AG20443 (cell line): ENCODE data around the gene XCL2.

Source experiments
- DNase-seq: peaks from one replicate; pipeline ENCODE4 v3.0.0; 2012; ENCODE audit warnings: low spot score, mixed read lengths

The XCL2 gene

DNA sequence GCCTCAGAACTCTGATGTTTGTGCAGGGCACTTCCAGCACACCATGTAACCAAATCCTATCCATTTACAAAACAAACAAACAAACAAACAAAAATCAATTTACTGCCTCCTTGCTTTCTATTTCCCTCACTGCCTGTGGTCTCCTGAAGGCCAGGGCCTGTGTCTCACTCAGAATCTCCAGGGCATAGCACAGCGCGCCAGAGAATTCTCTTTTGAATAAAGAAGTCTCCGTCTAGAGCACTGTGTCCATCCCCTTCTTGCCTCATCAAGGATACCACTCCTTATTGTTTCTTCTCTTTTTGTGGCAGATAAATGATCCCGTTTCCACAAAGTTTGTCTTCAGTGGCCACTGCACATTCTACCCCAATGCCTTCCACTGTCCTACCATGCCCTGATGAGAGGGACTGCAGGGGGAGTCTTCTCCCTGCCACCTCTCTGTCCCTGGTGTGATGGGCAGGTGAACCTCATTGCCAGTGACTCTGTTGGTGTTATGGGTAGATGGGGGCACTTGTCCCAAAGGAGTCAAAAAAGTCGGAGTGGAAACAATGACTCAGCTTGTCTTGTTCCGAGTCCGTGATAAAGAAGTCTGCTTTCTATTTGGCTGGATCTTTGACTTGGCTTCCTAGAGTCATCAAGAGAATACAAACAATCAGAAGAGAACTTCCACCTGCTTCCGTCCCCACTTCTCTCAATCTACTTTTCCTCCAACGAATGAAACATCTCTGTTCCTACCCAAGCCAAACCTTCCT, 30.0 kb downstream of the XCL2 start:
- DNase-seq: no peak

DNA sequence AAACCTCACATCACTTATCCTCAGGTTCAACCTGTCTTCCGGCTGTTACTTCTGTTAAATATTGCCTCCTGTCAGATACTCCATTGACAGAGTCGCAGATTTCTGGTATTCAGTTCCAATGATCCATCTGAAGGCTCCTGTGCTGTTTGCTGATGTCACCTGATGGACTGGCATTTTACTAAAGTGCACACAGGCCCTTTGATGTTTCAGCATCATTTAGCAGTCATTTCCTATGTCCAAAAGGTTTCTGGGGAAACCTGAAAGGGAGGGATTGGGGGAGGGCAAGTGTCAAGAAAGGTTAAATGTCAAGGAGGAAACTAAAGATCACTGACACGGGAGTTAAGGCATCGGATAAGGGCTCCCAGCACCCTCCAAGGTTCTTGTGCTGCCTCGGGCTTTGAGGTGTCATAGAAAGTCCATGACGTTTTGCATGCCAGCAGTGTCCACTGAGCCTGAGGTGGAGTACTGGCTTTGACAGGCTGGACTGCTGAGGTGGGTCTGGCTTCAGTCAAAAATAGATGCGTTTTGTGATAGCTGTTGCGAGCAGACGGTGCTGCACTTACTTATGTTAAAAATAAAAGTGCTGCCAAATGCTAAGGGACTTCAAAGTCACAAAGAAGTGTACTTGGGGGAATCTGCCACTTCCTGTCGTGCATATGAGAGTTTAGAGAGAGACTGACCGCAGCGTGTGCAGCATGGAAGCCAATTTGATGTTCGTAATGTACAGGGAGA, 30.8 kb downstream of the XCL2 start:
- no peak for DNase-seq

DNA sequence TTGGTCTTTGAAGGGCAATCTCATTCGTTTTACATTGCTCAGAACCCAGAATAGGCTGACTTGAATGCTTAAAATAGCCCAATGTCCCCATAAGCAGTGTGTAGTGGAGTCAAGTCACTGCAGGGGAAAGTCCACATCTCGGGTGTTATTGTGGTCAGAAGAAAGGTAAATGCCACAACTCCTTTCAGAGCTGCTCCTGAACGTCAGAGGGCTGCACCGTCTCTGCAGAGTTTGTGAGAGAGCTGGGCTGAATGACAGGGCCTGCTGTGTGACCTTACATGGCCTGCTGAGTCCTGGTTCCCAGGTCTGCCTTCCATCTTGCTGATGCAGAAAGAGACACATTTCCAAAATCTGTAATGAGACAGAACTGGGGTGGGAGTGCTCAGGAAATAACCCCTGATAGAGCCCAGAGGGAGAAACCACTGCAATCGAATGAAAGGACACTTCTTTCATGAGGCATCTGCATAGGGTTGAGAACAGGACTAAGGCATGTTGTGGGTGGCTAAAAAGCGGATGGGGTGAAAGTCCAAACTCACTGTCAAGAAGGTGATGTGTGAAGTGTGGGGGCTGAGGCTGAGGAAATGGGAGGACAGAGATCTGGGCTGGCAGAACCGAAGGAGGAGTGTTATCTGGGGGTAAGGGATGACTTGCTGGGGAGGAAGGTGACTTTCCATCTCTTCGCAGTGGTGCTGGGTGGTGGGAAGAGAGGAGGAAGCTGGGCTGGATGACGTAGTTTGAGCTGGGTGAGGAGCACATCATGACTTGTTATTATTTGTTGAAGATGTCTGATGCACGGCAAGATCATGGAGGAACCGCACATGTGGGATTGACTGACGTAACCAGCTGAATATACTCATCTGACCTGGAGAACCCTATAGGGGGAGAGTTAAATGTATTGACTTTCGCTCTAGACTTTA, 33.7 kb downstream of the XCL2 start:
- DNase-seq: no peak

DNA sequence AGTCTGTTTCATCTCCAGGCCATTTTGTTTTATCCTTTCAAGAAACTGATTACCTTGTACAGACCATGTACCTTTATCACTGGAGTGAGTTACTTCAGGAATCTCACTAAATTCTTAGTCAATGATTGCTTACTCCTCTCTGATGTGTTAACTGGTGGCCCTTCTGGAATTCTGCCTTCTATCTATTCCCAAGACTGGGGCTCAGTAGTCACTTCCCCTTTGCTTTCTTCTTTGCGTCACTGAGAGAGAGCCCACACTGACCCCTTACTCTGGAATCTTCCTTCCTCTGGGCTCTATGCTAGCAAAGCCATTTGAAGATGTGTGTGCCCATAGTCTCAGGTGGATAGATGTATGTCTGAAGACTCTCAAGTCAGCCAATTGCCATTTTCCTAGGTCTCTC, 34.6 kb downstream of the XCL2 start:
- DNase-seq: no peak

DNA sequence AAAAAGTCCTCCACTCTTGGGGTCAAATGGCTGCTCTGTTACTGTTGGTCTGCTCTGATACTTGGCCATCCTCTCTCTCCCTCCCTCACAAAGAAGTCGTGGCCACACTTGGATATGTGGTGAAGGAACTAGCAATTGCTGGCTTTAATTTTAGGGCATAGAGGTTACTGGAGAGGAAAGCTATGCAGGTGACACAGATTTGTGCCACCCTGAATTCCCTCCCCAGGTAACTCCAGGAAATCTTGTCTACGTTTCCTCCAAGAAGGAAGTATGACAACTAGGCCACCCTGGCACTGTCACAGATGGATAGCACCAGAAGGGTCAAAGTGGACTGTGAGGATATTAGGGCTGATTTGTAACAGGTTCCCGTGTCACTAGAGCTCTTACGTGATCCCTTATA, 36.0 kb downstream of the XCL2 start:
- DNase-seq: no peak

DNA sequence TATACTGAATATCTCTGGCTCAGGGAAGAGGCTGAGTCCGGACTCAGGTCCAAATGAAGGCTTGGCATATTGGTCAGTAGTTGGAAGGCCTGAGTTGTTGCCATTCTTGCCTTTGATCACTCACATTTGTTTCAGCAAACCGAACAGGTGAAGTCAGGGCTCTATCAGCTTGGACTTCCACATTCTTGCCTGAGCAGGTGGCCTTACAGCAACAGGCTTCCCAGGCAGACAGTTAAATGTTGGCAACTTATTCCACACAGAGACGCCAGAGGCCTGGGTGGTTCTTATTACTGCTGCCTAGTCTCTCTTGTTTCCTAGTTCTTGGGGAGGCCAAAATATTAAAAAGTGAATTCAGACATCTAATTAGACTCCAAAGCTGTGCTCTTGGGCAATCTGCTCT, 36.6 kb downstream of the XCL2 start:
- no peak for DNase-seq

DNA sequence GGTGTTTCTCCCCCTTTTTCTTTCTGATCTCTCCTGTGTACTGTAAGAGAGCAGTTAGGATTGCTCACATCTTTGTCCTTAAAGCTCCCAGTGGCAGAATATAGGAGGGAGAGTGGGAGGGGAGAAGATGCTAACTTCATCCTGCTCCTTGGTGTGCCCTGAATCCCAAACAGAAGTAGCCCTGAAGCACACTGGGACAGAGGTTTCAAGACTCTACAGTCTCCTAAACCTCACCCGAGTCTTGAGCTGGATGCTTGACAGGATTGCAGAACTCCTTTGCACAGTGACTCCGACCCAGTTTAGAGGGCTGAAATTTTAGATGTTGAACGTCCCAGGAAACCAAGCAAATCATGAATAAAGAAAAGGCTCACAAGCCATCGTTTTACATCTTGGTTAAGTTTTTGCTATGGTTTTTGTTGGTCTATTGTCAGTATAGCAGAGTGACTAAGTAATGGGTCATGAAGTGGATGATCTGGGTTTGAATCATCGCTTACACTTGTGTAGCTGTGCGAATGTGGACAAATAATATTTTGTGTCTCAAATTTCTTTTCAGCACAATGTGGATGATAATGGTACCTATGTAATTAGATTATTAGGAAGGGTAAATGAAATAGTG, 37.5 kb downstream of the XCL2 start:
- peak; percentile 60 for DNase-seq

DNA sequence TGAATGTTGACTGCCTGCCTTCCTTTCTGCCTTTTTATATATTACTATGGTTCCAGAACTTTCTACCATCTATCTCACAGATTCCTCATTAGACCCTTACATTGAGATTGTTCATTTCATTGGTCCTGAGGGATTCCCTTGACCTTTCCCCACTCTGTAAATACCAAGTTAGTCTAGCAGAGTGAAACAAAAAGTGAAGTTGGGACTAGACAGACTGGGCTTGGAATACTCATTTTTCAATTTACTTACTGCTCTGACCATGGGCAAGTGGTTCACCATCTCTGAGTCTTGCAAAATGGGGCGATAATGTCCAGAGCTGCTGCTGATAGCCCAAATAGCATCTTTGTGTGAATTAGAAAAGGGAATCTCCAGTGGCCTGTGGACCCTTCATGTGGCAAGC, 38.8 kb downstream of the XCL2 start:
- no peak for DNase-seq

DNA sequence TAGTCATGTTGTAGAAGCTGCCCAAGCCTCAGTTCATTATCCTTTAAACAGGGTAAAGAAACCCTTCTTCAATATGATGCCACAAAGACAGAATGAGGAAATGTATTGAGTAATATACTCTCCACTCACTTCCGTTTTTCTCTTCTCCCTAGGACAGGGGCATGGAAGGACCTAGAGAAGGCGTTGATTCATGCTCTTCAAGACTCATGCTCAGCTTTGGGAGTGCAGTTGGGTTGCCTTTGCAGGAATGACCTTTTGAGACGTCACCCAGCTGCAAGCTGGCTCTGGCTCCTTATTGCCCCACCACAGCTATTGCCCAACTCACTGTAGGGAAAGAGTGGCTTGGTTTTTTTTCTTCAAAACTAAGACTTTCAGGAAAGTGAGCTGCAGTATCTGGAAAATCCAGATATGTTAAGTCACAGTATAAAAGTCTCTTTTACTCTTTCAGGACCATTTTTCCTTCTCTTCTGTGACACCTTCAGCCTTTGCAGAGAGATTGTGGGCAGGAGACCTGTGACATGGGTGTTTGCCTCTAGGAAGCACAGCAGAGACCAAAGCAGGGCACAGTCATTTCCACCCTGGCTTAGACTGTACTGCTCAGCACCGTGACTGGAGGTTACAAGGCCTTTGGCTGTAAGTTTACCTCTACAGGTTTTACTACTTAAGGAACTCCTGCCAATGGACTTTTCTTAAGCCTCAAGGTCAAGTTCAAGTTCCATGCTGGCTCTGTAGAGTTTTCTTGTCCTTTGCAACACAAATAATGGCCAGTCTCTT, 39.5 kb downstream of the XCL2 start:
- DNase-seq: peak; percentile 82

DNA sequence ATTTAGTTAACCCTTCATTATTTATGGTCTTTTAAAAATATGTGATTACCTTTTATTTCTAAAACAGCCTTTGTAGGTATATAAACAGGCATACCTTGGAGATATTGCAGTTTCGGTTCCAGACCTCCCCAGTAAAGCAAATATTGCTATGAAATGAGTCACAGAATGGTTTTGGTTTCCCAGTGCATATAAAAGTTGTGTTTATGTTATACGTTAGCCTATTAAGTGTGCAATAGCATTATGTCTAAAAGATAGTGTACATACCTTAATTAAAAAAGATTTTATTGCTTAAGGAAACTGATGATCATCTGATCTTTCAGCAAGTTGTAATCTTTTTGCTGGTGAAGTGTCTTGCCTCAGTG, 44.1 kb downstream of the XCL2 start:
- no peak for DNase-seq

DNA sequence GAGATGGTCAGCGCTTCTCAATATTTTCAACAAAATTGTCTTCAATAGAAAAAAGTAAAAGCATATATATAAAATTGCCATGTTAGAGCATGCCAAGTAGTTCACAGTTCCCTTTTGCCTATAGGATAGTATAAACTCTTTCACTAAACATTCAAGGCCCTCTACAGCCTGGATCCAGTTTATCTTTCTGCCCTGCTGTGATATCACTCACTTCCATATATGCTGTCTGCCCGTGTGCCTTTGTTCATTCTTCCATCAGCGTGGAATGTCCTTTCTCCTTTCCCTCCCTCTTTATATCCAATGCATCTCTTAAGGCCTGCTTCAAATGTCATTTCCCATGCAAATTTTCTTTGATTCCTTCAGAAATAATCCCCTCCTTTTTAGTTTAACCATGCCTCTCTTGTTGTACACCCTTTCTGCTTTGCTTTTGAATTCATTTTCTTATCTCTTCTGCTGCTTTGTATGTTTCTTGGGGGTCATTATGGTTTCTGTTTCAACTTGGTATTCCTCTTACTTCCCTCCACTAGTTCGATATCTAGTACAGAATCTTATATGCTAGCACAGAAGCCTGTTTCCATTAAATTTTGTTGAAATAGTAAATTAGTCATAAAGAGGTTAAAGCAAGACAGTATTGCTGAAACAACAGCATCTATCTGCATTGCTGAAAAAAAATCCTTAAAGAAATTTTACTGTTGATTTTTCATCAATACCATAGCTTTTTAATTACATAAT, 44.7 kb downstream of the XCL2 start:
- no peak for DNase-seq

DNA sequence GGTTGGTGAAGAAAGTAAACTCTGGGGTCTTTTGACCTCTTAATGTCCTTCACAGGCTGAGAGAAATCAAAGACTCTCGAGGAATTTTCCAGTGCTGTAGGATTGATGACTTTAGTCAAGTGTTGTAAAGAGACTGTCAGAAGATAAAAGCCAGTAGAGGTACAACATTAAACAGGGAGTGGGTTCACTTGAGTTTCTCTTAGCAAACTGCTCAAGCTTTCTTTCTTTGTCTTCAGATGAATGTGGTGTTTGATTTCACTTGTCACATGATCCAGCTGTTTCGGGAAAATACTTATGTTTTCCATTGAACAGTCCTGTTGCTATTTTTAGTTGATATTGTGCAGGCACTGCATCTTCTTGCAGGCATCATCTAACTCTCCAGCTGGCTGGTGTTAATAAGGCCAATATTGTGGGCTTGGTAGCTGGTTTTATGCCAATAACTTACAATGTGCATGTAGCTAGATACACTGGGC, 45.6 kb downstream of the XCL2 start:
- DNase-seq: no peak

DNA sequence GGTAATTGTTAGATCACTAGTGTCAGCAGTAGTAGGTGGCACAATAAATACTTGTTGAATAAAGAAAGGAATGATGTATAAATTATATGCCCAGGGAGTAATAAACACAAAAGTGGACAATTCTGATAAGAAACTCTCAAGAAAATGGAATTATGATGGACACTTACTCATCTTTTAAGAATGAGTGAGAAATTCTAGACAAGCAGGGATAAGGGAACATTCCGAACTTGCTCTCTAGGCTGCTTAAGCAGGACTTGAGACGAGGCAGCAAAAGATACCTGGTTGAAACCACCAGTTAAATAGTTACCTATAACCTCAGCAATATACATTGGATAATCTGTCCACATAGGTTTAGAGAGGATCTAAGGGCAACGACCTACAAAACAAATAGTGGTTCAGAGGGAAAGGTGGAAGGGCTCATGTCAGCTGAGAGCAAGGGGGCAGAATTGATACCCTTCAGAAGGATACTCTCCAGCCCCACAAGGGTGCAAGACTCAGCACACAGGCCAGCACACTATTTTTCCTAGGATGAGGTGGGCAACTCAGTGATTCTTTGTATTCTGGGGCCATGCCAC, 46.3 kb downstream of the XCL2 start:
- DNase-seq: no peak

DNA sequence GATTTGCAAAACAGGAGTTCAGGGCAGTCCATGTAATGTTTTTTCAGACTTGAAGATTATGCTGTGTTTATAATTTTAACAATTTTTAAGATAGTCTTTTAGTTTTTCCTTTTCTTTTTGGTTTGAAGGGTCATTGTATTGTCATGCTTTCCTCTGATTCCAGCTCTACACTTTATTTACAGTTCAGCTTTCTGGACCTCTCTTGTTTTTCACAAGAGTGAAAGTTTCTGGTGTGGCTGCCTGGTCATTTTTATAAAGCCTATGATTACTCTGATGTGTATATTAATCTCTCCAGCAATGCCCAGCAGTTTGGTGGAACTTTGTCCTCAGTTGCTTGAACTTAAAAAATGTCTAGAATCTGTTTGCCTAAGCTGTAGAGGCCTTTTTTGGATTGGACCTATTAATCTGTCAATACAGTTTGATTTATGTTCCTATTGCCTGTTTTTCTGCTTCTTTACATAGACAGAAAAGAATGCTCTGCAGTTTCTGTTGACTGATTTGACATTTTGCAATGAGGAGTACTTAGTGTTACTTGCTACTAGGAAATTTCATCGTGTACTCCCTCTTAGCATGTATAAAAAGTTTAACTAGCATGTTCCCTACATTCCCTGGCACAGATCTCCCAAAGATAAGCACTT, 52.2 kb downstream of the XCL2 start:
- no peak for DNase-seq
